SK-N-SH (cell line): ENCODE results near the gene TSPAN4. TPM values are rescaled to one million over a fixed set of nuclear protein-coding genes. Genes with fewer than 3 reads are reported as not detected.

ENCODE experiments used
- CTCF ChIA-PET: fragments of 300-600, 350-600 bp; formaldehyde crosslinking; extraction: SDS; loops from one replicate; lab custom pipeline; 2021; lab: Yijun Ruan, JAX
- POLR2A ChIA-PET: fragments of 350-600 bp; sonication (Branson Sonifier 250); formaldehyde crosslinking; extraction: SDS; loops from one replicate; lab custom pipeline; 2020; ENCODE audit warnings: antibody characterized with exemption, inconsistent platforms; lab: Yijun Ruan, JAX
- DNase-seq: peaks from one replicate; pipeline ENCODE4 v3.0.0; 2012
- H2AFZ ChIP-seq: fragments of 200-600 bp; sonication (generic); 2 replicates; pipeline ENCODE4 v1.8.1; 2016; ENCODE audit warnings: antibody characterized with exemption, mild to moderate bottlenecking, low read depth
- H3F3A ChIP-seq: fragments of 200-600 bp; sonication (generic); replicated peaks from 2 replicates; pipeline ENCODE3; 2016; ENCODE audit warnings: antibody characterized with exemption, mild to moderate bottlenecking; ENCODE audit not compliant: insufficient read depth
- H3K27ac ChIP-seq, 2 experiments: fragments of 200-500 bp in 1 of 2; fragments of 200-600 bp in 1 of 2; sonication (Bioruptor generic) in 1 of 2; sonication (generic), shearing (Covaris generic) in 1 of 2; 2 replicates each; pipeline versions ENCODE4 v1.5.1 to v1.6.1; 2014 to 2016; ENCODE audit warnings: low read depth in 2 of 2, inconsistent platforms in 1 of 2, low read length in 1 of 2, mild to moderate bottlenecking in 1 of 2, mixed read lengths in 1 of 2
- H3K27me3 ChIP-seq: fragments of 200-600 bp; sonication (generic), shearing (Covaris generic); 2 replicates; pipeline ENCODE4 v1.6.1; 2016; ENCODE audit warnings: mixed run types; ENCODE audit not compliant: insufficient read depth
- H3K36me3 ChIP-seq, 2 experiments: fragments of 200-500 bp in 1 of 2; fragments of 200-600 bp in 1 of 2; sonication (Bioruptor generic) in 1 of 2; sonication (generic) in 1 of 2; replicated peaks in 1 of 2; 2 replicates each; pipeline versions ENCODE3 to v1.5.1; 2014 to 2016; ENCODE audit warnings: low read length in 1 of 2, mild to moderate bottlenecking in 1 of 2; ENCODE audit not compliant: insufficient read depth in 2 of 2, control insufficient read depth in 1 of 2
- H3K4me1 ChIP-seq, 2 experiments: fragments of 200-500 bp in 1 of 2; fragments of 200-600 bp in 1 of 2; sonication (Bioruptor generic) in 1 of 2; sonication (generic), shearing (Covaris generic) in 1 of 2; 2 replicates each; pipeline versions ENCODE4 v1.5.1 to v1.6.1; 2014 to 2016; ENCODE audit warnings: low read depth in 1 of 2, low read length in 1 of 2, mixed run types in 1 of 2; ENCODE audit not compliant: insufficient read depth in 2 of 2, control insufficient read depth in 1 of 2
- H3K4me2 ChIP-seq: fragments of 200-600 bp; sonication (generic), shearing (Covaris generic); 2 replicates; pipeline ENCODE4 v1.6.1; 2017; ENCODE audit warnings: mixed run types
- H3K4me3 ChIP-seq, 2 experiments: fragments of 200-500 bp in 1 of 2; fragments of 200-600 bp in 1 of 2; sonication (Bioruptor generic) in 1 of 2; sonication (generic), shearing (Covaris generic) in 1 of 2; 2 replicates each; pipeline versions ENCODE4 v1.5.1 to v1.8.1; 2014 to 2016; ENCODE audit warnings: low read depth in 2 of 2, inconsistent platforms in 1 of 2, low read length in 1 of 2, mild to moderate bottlenecking in 1 of 2, mixed read lengths in 1 of 2, moderate library complexity in 1 of 2
- H3K79me2 ChIP-seq: fragments of 200-600 bp; sonication (generic); 2 replicates; pipeline ENCODE4 v1.8.1; 2017; ENCODE audit warnings: mild to moderate bottlenecking; ENCODE audit not compliant: insufficient read depth
- H3K9ac ChIP-seq: fragments of 200-600 bp; sonication (generic); 2 replicates; pipeline ENCODE4 v1.6.1; 2017; ENCODE audit warnings: mixed run types
- H3K9me2 ChIP-seq: fragments of 200-600 bp; sonication (generic); 2 replicates; pipeline ENCODE4 v1.6.1; 2017; ENCODE audit warnings: mixed run types
- H3K9me3 ChIP-seq: fragments of 200-600 bp; sonication (generic); 2 replicates; pipeline ENCODE4 v1.6.1; 2017; ENCODE audit warnings: mixed run types, mild to moderate bottlenecking, moderate library complexity
- H4K20me1 ChIP-seq: fragments of 200-600 bp; sonication (generic); 2 replicates; pipeline ENCODE4 v1.6.1; 2017; ENCODE audit warnings: mild to moderate bottlenecking, mixed run types; ENCODE audit not compliant: insufficient read depth
- CHD2 ChIP-seq: fragments of 150-350 bp; IDR thresholded peaks from 2 replicates; pipeline ENCODE4 v1.6.1; 2018; ENCODE audit warnings: low read length; ENCODE audit not compliant: partially characterized antibody
- ELF1 ChIP-seq: IDR thresholded peaks from 2 replicates; pipeline ENCODE4 v1.4.0; 2012
- EP300 ChIP-seq, 2 experiments: IDR thresholded peaks; 2 replicates each; pipeline versions ENCODE4 v1.4.0 to v1.6.1; 2012; ENCODE audit warnings: borderline replicate concordance in 1 of 2, low read depth in 1 of 2, low read length in 1 of 2
- EZH2phosphoT487 ChIP-seq: fragments of 200-600 bp; sonication (generic); IDR thresholded peaks from 2 replicates; pipeline ENCODE4 v1.6.1; 2017; ENCODE audit warnings: low read depth, mixed run types, mild to moderate bottlenecking, antibody characterized with exemption, moderate library complexity, borderline replicate concordance
- FOXJ3 ChIP-seq: sonication (generic); formaldehyde crosslinking; IDR thresholded peaks from 2 replicates; pipeline ENCODE4 v1.5.1; 2020; ENCODE audit warnings: mild to moderate bottlenecking, missing genetic modification reagents
- MEF2A ChIP-seq: IDR thresholded peaks from 2 replicates; pipeline ENCODE4 v1.4.0; 2012; ENCODE audit warnings: low read depth, borderline replicate concordance
- MXI1 ChIP-seq: IDR thresholded peaks from 2 replicates; pipeline ENCODE4 v1.6.1; 2012; ENCODE audit warnings: mild to moderate bottlenecking, low read depth, low read length, improper control_type of control experiment
- RCOR1 ChIP-seq: fragments of 150-350 bp; IDR thresholded peaks from 2 replicates; pipeline ENCODE4 v1.6.1; 2017; ENCODE audit warnings: antibody characterized with exemption, low read length
- SIN3A ChIP-seq: IDR thresholded peaks from 2 replicates; pipeline ENCODE4 v1.6.1; 2012; ENCODE audit warnings: low read depth, mild to moderate bottlenecking, low read length, moderate library complexity, borderline replicate concordance
- TAF1 ChIP-seq: IDR thresholded peaks from 2 replicates; pipeline ENCODE4 v1.6.1; 2012; ENCODE audit warnings: low read depth, mild to moderate bottlenecking, low read length, moderate library complexity, borderline replicate concordance
- USF1 ChIP-seq: IDR thresholded peaks from 2 replicates; pipeline ENCODE4 v1.4.0; 2012; ENCODE audit warnings: low read depth, borderline replicate concordance
- USF2 ChIP-seq: fragments of 150-350 bp; IDR thresholded peaks from 2 replicates; pipeline ENCODE4 v1.6.1; 2017; ENCODE audit warnings: antibody characterized with exemption, low read length, low read depth, borderline replicate concordance
- YY1 ChIP-seq: IDR thresholded peaks from 2 replicates; pipeline ENCODE4 v1.4.0; 2012; ENCODE audit warnings: low read depth, mild to moderate bottlenecking
- WGBS: methylation state at CpG from one replicate; pipeline ENCODE4 v1.1.6; 2017; ENCODE audit warnings: low lambda C conversion rate; 5-methylcytosine and 5-hydroxymethylcytosine counted together
- polyA plus RNA-seq, 3 experiments: library from polyadenylated mRNA; depleted of rRNA; stranded (reverse); fragments of >200 nt; gene quantifications; 2 replicates each; pipeline ENCODE4 v1.2.3, GENCODE V29; 2012
- TF ChIP-seq, protein P1 (sequence below): fragments of 150-350 bp; IDR thresholded peaks from 2 replicates; pipeline ENCODE4 v1.6.1; 2016; ENCODE audit warnings: mild to moderate bottlenecking, low read depth, low read length
- TF ChIP-seq, protein P2 (sequence below): IDR thresholded peaks from 2 replicates; pipeline ENCODE4 v1.4.0; 2012; ENCODE audit warnings: low read depth, borderline replicate concordance
- TF ChIP-seq, protein P3 (sequence below): IDR thresholded peaks from 2 replicates; pipeline ENCODE4 v1.6.1; 2012; ENCODE audit warnings: mild to moderate bottlenecking, low read depth, low read length, moderate library complexity
- TF ChIP-seq, protein P4 (sequence below): fragments of 200-600 bp; sonication (generic); IDR thresholded peaks from 2 replicates; pipeline ENCODE4 v1.6.1; 2017; ENCODE audit warnings: antibody characterized with exemption, mild to moderate bottlenecking, moderate library complexity

Gene TSPAN4
- polyA plus RNA-seq, 1 of the 3 experiments (the other 2 are of a cell fraction) = 226 TPM

DNA sequence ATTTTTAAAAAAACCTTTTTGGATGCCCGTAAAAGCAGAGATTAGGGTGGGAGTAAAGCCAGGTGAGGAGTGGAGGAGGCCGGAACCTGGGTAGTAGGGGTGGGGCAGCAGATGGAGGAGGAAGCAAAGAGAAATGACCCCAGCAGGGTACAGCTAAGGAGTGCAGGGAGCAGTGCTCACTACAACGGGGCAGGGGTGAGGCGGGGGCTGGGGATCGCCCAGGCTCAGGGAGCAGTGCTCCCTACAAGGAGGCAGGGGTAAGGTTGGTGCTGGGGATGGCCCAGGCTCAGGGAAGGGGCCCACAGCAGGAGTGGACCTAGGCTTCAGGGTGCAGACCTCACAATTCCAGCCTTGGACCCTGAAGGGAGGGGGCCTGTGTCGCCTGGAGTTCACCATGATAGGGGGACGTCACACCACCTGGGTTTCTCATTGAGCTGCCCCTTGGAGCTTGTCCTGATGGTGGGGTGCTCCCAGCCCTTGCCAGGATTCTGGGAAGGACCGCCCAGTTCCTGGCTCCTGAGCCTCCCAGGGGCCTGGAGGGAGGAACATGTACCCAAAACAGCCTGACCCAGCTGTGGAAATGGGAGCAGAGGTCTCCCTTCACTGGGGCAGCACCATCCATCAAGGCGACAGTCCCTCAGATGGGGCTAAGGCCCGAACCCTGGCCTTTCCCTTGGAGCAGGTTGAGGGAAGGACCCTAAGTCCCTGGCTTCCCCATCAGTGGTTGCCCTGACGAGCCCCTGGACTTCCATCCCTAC is 26.8 kb upstream of the TSPAN4 start:
- ChIA-PET POLR2A (no interaction called here), CTCF (interaction anchor here (1.3 kb wide), 1 partner anchor 109 kb away, joined by 5 read pairs; no protein-coding TSS in a partner anchor)

More for the DNA sequence above, 26.8 kb upstream of the TSPAN4 start:
- Histone ChIP-seq H3K36me3 (peaks cover 27 to 28% of the 10 kb centered on the region in 2 experiments), H3K4me1 (peaks cover 2 to 28% of the 10 kb centered on the region in 2 experiments; a peak in 2 of 4 replicates), H3K27me3 (no peaks in the 10 kb centered on the region), H3K9me3 (no peaks in the 10 kb centered on the region), H3K9ac (no peak overlapping the region), H3K9me2 (no peaks in the 10 kb centered on the region), H4K20me1 (peaks cover 30% of the 10 kb centered on the region), H3K4me2 (no peak overlapping the region), H3F3A (peaks cover 31% of the 10 kb centered on the region), H3K27ac (no peak overlapping the region), H3K4me3 (no peak overlapping the region), H3K79me2 (peaks cover 34% of the 10 kb centered on the region), H2AFZ (no peak overlapping the region)
- TF ChIP-seq USF1 (no peak), SIN3A (no peak), TAF1 (no peak), EZH2phosphoT487 (no peak), ELF1 (no peak), MXI1 (no peak), CHD2 (no peak), FOXJ3 (CRISPR knock-in tag) (no peak), YY1 (no peak), EP300 (IDR thresholded peaks at IDR 0.05; ENCODE audit: borderline replicate concordance in 1 of 2, low read depth in 1 of 2, low read length in 1 of 2) (no peak), USF2 (no peak), MEF2A (no peak), RCOR1 (no peak)
- TF ChIP-seq, protein P1, sequence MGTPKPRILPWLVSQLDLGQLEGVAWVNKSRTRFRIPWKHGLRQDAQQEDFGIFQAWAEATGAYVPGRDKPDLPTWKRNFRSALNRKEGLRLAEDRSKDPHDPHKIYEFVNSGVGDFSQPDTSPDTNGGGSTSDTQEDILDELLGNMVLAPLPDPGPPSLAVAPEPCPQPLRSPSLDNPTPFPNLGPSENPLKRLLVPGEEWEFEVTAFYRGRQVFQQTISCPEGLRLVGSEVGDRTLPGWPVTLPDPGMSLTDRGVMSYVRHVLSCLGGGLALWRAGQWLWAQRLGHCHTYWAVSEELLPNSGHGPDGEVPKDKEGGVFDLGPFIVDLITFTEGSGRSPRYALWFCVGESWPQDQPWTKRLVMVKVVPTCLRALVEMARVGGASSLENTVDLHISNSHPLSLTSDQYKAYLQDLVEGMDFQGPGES = no peak
- TF ChIP-seq, protein P2, sequence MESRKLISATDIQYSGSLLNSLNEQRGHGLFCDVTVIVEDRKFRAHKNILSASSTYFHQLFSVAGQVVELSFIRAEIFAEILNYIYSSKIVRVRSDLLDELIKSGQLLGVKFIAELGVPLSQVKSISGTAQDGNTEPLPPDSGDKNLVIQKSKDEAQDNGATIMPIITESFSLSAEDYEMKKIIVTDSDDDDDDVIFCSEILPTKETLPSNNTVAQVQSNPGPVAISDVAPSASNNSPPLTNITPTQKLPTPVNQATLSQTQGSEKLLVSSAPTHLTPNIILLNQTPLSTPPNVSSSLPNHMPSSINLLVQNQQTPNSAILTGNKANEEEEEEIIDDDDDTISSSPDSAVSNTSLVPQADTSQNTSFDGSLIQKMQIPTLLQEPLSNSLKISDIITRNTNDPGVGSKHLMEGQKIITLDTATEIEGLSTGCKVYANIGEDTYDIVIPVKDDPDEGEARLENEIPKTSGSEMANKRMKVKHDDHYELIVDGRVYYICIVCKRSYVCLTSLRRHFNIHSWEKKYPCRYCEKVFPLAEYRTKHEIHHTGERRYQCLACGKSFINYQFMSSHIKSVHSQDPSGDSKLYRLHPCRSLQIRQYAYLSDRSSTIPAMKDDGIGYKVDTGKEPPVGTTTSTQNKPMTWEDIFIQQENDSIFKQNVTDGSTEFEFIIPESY = no peak
- TF ChIP-seq, protein P3, sequence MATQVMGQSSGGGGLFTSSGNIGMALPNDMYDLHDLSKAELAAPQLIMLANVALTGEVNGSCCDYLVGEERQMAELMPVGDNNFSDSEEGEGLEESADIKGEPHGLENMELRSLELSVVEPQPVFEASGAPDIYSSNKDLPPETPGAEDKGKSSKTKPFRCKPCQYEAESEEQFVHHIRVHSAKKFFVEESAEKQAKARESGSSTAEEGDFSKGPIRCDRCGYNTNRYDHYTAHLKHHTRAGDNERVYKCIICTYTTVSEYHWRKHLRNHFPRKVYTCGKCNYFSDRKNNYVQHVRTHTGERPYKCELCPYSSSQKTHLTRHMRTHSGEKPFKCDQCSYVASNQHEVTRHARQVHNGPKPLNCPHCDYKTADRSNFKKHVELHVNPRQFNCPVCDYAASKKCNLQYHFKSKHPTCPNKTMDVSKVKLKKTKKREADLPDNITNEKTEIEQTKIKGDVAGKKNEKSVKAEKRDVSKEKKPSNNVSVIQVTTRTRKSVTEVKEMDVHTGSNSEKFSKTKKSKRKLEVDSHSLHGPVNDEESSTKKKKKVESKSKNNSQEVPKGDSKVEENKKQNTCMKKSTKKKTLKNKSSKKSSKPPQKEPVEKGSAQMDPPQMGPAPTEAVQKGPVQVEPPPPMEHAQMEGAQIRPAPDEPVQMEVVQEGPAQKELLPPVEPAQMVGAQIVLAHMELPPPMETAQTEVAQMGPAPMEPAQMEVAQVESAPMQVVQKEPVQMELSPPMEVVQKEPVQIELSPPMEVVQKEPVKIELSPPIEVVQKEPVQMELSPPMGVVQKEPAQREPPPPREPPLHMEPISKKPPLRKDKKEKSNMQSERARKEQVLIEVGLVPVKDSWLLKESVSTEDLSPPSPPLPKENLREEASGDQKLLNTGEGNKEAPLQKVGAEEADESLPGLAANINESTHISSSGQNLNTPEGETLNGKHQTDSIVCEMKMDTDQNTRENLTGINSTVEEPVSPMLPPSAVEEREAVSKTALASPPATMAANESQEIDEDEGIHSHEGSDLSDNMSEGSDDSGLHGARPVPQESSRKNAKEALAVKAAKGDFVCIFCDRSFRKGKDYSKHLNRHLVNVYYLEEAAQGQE = no peak
- TF ChIP-seq, protein P4, sequence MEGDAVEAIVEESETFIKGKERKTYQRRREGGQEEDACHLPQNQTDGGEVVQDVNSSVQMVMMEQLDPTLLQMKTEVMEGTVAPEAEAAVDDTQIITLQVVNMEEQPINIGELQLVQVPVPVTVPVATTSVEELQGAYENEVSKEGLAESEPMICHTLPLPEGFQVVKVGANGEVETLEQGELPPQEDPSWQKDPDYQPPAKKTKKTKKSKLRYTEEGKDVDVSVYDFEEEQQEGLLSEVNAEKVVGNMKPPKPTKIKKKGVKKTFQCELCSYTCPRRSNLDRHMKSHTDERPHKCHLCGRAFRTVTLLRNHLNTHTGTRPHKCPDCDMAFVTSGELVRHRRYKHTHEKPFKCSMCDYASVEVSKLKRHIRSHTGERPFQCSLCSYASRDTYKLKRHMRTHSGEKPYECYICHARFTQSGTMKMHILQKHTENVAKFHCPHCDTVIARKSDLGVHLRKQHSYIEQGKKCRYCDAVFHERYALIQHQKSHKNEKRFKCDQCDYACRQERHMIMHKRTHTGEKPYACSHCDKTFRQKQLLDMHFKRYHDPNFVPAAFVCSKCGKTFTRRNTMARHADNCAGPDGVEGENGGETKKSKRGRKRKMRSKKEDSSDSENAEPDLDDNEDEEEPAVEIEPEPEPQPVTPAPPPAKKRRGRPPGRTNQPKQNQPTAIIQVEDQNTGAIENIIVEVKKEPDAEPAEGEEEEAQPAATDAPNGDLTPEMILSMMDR = no peak
- no peak for DNase-seq
- 85% methylated on average over 6 of the region's 11 CpGs for WGBS
